Chondrocyte (in vitro differentiated cells): Measurements from ENCODE around the gene LYPLAL1. TPM values are rescaled to one million over a fixed set of nuclear protein-coding genes. Genes with fewer than 3 reads are reported as not detected.

Experiments used
- DNase-seq: peaks from one replicate; pipeline ENCODE4 v3.0.0; 2021; ENCODE audit warnings: mixed read lengths, low spot score
- H3K27ac Mint-ChIP-seq: one replicate; pipeline ENCODE4 v1.8.0; 2021; ENCODE audit warnings: mild to moderate bottlenecking, moderate library complexity, mixed read lengths; ENCODE audit not compliant: unreplicated experiment
- H3K27me3 Mint-ChIP-seq: 2 replicates; pipeline ENCODE4 v1.8.0; 2021; ENCODE audit warnings: low read depth, mixed read lengths
- H3K36me3 Mint-ChIP-seq: 2 replicates; pipeline ENCODE4 v1.8.0; 2021; ENCODE audit warnings: low read depth, mixed read lengths
- H3K4me1 Mint-ChIP-seq: 2 replicates; pipeline ENCODE4 v1.8.0; 2021; ENCODE audit warnings: low read depth, mild to moderate bottlenecking, mixed read lengths
- H3K4me3 Mint-ChIP-seq: one replicate; pipeline ENCODE4 v1.8.0; 2021; ENCODE audit warnings: mild to moderate bottlenecking, moderate library complexity, mixed read lengths; ENCODE audit not compliant: unreplicated experiment
- H3K9me3 Mint-ChIP-seq: 2 replicates; pipeline ENCODE4 v1.8.0; 2021; ENCODE audit warnings: low read depth, mixed read lengths
- total RNA-seq: library from RNA; stranded (reverse); gene quantifications from 3 replicates; pipeline ENCODE4 v1.2.1, GENCODE V29; 2021
- TF ChIP-seq, protein P1 (sequence below): fragments of 200-600 bp; sonication (generic); IDR thresholded peaks from 2 replicates; pipeline ENCODE4 v1.5.0; 2021; ENCODE audit warnings: antibody characterized with exemption, mild to moderate bottlenecking, moderate library complexity

The LYPLAL1 gene
- total RNA-seq, 1 donor from 2014 or later: 17.9 TPM

DNA sequence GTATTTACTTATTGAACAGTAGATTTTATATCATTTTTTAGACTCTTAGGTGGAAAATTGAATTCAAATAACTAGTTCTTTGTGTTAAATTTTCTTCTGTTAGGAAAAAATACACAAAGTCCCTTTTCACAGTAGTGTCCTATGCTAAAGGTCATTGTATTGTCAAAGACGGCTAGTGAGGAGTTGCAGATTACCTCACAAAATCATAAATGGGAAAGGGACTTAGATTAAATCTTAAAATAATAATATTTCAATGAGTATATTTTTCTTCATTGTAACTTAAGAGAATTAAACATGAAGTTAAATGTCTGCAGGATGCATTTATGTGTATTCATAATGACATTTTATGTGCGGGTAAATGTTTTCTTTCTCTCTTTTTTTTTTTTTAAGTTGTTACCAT lies 32.7 kb downstream of the LYPLAL1 start:
- H3K36me3 Mint-ChIP-seq: peaks cover 3% of the 10 kb centered on the region
- TF ChIP-seq, protein P1, sequence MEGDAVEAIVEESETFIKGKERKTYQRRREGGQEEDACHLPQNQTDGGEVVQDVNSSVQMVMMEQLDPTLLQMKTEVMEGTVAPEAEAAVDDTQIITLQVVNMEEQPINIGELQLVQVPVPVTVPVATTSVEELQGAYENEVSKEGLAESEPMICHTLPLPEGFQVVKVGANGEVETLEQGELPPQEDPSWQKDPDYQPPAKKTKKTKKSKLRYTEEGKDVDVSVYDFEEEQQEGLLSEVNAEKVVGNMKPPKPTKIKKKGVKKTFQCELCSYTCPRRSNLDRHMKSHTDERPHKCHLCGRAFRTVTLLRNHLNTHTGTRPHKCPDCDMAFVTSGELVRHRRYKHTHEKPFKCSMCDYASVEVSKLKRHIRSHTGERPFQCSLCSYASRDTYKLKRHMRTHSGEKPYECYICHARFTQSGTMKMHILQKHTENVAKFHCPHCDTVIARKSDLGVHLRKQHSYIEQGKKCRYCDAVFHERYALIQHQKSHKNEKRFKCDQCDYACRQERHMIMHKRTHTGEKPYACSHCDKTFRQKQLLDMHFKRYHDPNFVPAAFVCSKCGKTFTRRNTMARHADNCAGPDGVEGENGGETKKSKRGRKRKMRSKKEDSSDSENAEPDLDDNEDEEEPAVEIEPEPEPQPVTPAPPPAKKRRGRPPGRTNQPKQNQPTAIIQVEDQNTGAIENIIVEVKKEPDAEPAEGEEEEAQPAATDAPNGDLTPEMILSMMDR: no peak

DNA sequence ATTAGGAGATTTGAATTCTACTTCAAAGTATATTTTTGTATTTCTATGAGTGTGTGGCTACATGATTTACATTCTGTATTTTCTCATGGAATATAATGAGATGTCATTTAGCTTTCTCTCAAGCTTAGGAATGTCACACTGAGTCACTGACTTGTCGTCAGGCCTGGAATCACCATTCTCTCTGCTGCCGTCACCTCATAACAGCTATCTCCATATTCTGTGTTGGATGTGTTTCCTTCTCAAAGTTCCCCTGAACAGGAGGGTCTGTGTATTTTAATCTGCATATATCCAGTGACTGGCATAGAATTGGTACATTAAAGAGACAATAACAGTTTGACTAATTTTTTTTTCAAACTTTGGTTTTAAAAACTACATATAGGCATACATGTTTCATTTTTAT lies 35.9 kb downstream of the LYPLAL1 start:
- H3K4me3 Mint-ChIP-seq: no peak overlapping the region
- DNase-seq: no peak

More for the DNA sequence above, 32.7 kb downstream of the LYPLAL1 start:
- Mint-ChIP-seq H3K27ac (no peak overlapping the region), H3K4me1 (peaks cover 15% of the 10 kb centered on the region), H3K4me3 (no peak overlapping the region), H3K27me3 (no peaks in the 10 kb centered on the region), H3K9me3 (no peaks in the 10 kb centered on the region)
- no peak for DNase-seq

DNA sequence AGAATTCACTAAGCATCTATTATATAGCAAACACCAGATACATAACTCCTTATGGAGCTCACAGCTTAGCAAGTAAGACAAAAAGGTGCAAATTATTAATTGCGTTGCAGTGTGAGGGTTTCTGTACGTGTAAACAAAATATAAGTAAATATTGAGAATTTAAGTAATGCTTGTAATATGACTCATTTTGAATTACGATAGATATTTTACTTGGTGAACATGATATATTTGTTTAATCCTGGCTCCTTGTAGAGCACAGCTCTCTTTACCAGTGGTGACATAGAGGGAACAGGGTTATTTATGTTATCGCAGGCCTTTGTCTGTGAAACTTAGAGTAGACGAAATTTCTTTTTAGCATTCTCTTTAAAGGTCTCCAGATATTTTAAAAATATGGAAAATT lies 36.4 kb downstream of the LYPLAL1 start:
- no peak for DNase-seq
- Mint-ChIP-seq H3K9me3 (no peaks in the 10 kb centered on the region), H3K4me3 (no peak overlapping the region), H3K36me3 (peaks cover 4% of the 10 kb centered on the region), H3K27me3 (no peaks in the 10 kb centered on the region), H3K4me1 (peaks cover 14% of the 10 kb centered on the region), H3K27ac (no peak overlapping the region)
- TF ChIP-seq, protein P1: no peak

More for the DNA sequence above, 35.9 kb downstream of the LYPLAL1 start:
- H3K36me3 Mint-ChIP-seq: peaks cover 4% of the 10 kb centered on the region
- no peaks in the 10 kb centered on the region for H3K27me3 Mint-ChIP-seq
- TF ChIP-seq, protein P1: no peak
- H3K9me3 Mint-ChIP-seq: no peaks in the 10 kb centered on the region
- no peak overlapping the region for H3K27ac Mint-ChIP-seq
- peaks cover 14% of the 10 kb centered on the region for H3K4me1 Mint-ChIP-seq

DNA sequence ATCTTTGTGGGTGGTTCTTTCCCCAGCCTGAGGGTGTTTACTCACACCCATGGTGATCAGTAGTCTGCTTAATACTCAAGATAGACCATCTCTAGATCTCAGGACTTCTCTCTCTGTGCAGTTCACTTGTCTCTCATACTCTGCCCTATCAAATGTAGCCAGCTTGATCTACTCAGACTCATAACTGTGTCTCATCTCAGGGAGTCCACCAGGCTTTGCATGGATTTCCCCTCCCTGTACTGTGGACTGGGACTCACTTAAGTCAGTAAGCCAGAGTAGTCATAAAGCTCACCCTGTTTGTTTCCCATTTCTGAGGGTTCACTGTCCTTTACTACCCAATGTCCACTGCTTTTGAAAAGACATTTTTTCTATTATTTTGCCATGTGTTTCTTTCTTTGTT lies 41.8 kb downstream of the LYPLAL1 start:
- no peak overlapping the region for H3K27ac Mint-ChIP-seq
- H3K9me3 Mint-ChIP-seq: no peaks in the 10 kb centered on the region

DNA sequence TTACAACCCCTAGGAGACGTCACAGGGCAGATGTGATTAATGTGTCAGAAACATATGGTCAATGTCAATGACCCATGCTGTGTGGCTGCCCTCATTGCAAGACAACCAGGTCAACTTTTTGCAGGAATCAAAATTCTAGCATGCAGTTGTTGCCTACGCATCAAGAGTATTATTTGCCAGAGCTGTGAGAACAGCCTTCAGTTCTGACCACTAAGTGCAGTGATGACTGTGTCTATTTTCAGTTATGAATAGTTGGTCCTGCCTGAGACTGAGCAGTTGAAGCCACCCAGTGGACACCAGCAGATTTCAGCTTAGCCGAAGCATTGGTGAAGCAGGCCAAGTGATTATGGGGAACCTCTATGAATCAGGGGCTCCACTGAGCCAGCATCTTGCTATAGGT lies 47.3 kb downstream of the LYPLAL1 start:
- H3K4me3 Mint-ChIP-seq: no peak overlapping the region
- TF ChIP-seq, protein P1: no peak
- H3K36me3 Mint-ChIP-seq: peaks cover 10% of the 10 kb centered on the region
- no peaks in the 10 kb centered on the region for H3K4me1 Mint-ChIP-seq
- DNase-seq: no peak
- no peaks in the 10 kb centered on the region for H3K27me3 Mint-ChIP-seq
- no peaks in the 10 kb centered on the region for H3K9me3 Mint-ChIP-seq
- H3K27ac Mint-ChIP-seq: no peak overlapping the region

More for the DNA sequence above, 41.8 kb downstream of the LYPLAL1 start:
- Mint-ChIP-seq H3K4me3 (no peak overlapping the region), H3K36me3 (peaks cover 17% of the 10 kb centered on the region), H3K27me3 (no peaks in the 10 kb centered on the region), H3K4me1 (peaks cover 2% of the 10 kb centered on the region)
- TF ChIP-seq, protein P1: no peak
- no peak for DNase-seq
